Right atrium auricular region (tissue), 2 donors: Measurements from ENCODE around the gene LINGO1. TPM values are rescaled to one million over a fixed set of nuclear protein-coding genes. Genes with fewer than 3 reads are reported as not detected.

ENCODE experiments used
- DNase-seq: peaks from one replicate; pipeline ENCODE4 v3.0.0-alpha.2; 2019; ENCODE audit warnings: low spot score
- H3K27ac ChIP-seq, 2 donors: fragments of 200-600 bp; sonication (generic); 1 replicate in 1 of 2; 2 replicates in 1 of 2; pipeline ENCODE4 v1.5.1; 2016 to 2019
- H3K27me3 ChIP-seq, 2 donors: fragments of 200-600 bp; sonication (generic); one replicate each; pipeline versions ENCODE4 v1.5.1 to v1.6.0; 2017 to 2019
- H3K36me3 ChIP-seq: fragments of 200-600 bp; sonication (generic); one replicate; pipeline ENCODE4 v1.5.1; 2016
- H3K4me1 ChIP-seq, 2 donors: fragments of 200-600 bp; sonication (generic); one replicate each; pipeline versions ENCODE4 v1.5.1 to v1.6.0; 2017 to 2019
- H3K4me3 ChIP-seq, 2 donors: fragments of 200-600 bp; sonication (generic); 1 replicate in 1 of 2; 2 replicates in 1 of 2; pipeline ENCODE4 v1.5.1; 2017 to 2019; ENCODE audit warnings: mild to moderate bottlenecking in 1 of 2, moderate library complexity in 1 of 2
- H3K9me3 ChIP-seq, 2 donors: fragments of 200-600 bp; sonication (generic); one replicate each; pipeline ENCODE4 v1.5.1; 2019
- CTCF ChIP-seq, 2 donors: fragments of 200-600 bp; sonication (generic); IDR thresholded peaks; one replicate each; pipeline ENCODE4 v1.5.1; 2019; ENCODE audit warnings: antibody characterized with exemption in 2 of 2
- total RNA-seq, 2 donors: library from RNA; depleted of rRNA; stranded (reverse); fragments of >200 nt; gene quantifications; one replicate each; pipeline ENCODE4 v1.1.0, GENCODE V29; 2016

The LINGO1 gene
- total RNA-seq, 2 donors from 2014 or later, result 7.0 to 9.4 TPM

GRCh38 chr15:77659350-77660321 is 26.9 kb upstream of the LINGO1 start:
- no peak for DNase-seq
- no peaks in the 10 kb centered on the region for H3K4me1 ChIP-seq
- no peak overlapping the region for H3K27ac ChIP-seq
- no peaks in the 10 kb centered on the region for H3K9me3 ChIP-seq
- H3K4me3 ChIP-seq, result no peak overlapping the region
- no peaks in the 10 kb centered on the region for H3K27me3 ChIP-seq
- peak; percentile 23 to 68 for TF ChIP-seq CTCF (IDR thresholded peaks at IDR 0.05)
- H3K36me3 ChIP-seq, result no peaks in the 10 kb centered on the region

GRCh38 chr15:77658304-77658703 is 25.6 kb upstream of the LINGO1 start:
- no peak for TF ChIP-seq CTCF (IDR thresholded peaks at IDR 0.05)
- Histone ChIP-seq H3K36me3 (no peaks in the 10 kb centered on the region), H3K9me3 (peaks cover 0 to 9% of the 10 kb centered on the region in 2 donors), H3K27me3 (no peaks in the 10 kb centered on the region), H3K4me3 (no peak overlapping the region), H3K4me1 (no peaks in the 10 kb centered on the region), H3K27ac (no peak overlapping the region)
- DNase-seq, result no peak

- H3K36me3 ChIP-seq, result no peaks in the 10 kb centered on the region
- H3K27ac ChIP-seq, result no peak overlapping the region
- no peaks in the 10 kb centered on the region for H3K4me1 ChIP-seq
- H3K27me3 ChIP-seq, result no peaks in the 10 kb centered on the region
- no peak overlapping the region for H3K4me3 ChIP-seq
- peaks cover 0 to 9% of the 10 kb centered on the region in 2 donors for H3K9me3 ChIP-seq
- TF ChIP-seq CTCF (IDR thresholded peaks at IDR 0.05), result no peak
- DNase-seq, result no peak
Measured at GRCh38 chr15:77657634-77658238, 25.0 kb upstream of the LINGO1 start.

GRCh38 chr15:77656294-77656693 is 23.6 kb upstream of the LINGO1 start:
- H3K27me3 ChIP-seq, result no peaks in the 10 kb centered on the region
- H3K9me3 ChIP-seq, result peaks cover 0 to 9% of the 10 kb centered on the region in 2 donors
- TF ChIP-seq CTCF (IDR thresholded peaks at IDR 0.05), result no peak
- DNase-seq, result no peak
- no peak overlapping the region for H3K27ac ChIP-seq
- H3K36me3 ChIP-seq, result no peaks in the 10 kb centered on the region
- no peak overlapping the region for H3K4me3 ChIP-seq
- H3K4me1 ChIP-seq, result no peaks in the 10 kb centered on the region

- no peaks in the 10 kb centered on the region for H3K36me3 ChIP-seq
- DNase-seq, result no peak
- H3K27me3 ChIP-seq, result no peaks in the 10 kb centered on the region
Measured at GRCh38 chr15:77654975-77655374, 22.3 kb upstream of the LINGO1 start.

More at GRCh38 chr15:77654975-77655374, 22.3 kb upstream of the LINGO1 start:
- TF ChIP-seq CTCF (IDR thresholded peaks at IDR 0.05), result no peak
- no peak overlapping the region for H3K27ac ChIP-seq
- H3K4me1 ChIP-seq, result no peaks in the 10 kb centered on the region
- H3K9me3 ChIP-seq, result peaks cover 0 to 9% of the 10 kb centered on the region in 2 donors
- H3K4me3 ChIP-seq, result no peak overlapping the region
